Tibial artery (tissue), 4 donors: Measurements from ENCODE around the gene DNAJC10.
"Not testable (repeated sequence)": the region's sequence is repeated elsewhere in the genome, so short reads cannot be mapped to it uniquely, and the experiment has no call there.

Experiments
- DNase-seq, 2 donors: peaks; one replicate each; pipeline ENCODE4 v3.0.0-alpha.2; 2019
- H3K27ac ChIP-seq, 2 donors: fragments of 200-600 bp; sonication (generic) in 1 of 2; 1 replicate in 1 of 2; 2 replicates in 1 of 2; pipeline ENCODE4 v1.5.1; 2018 to 2019; ENCODE audit warnings: mild to moderate bottlenecking in 1 of 2
- H3K27me3 ChIP-seq, 2 donors: fragments of 200-600 bp; sonication (generic) in 1 of 2; one replicate each; pipeline versions ENCODE4 v1.5.1 to v1.6.0; 2016 to 2019
- H3K36me3 ChIP-seq, 3 donors: fragments of 200-600 bp; sonication (generic) in 2 of 3; one replicate each; pipeline ENCODE4 v1.5.1; 2016 to 2019; ENCODE audit warnings: mild to moderate bottlenecking in 2 of 3
- H3K4me1 ChIP-seq, 4 donors: fragments of 200-600 bp; sonication (generic) in 2 of 4; 1 replicate in 3 of 4; 2 replicates in 1 of 4; pipeline ENCODE4 v1.5.1; 2016 to 2019
- H3K4me3 ChIP-seq, 2 donors: fragments of 200-600 bp; sonication (generic) in 1 of 2; 1 replicate in 1 of 2; 2 replicates in 1 of 2; pipeline ENCODE4 v1.5.1; 2018 to 2019; ENCODE audit warnings: mild to moderate bottlenecking in 2 of 2
- H3K9me3 ChIP-seq, 3 donors: fragments of 200-600 bp; sonication (generic) in 1 of 3; one replicate each; pipeline ENCODE4 v1.5.1; 2016 to 2019
- CTCF ChIP-seq, 2 experiments: fragments of 200-600 bp in 1 of 2; fragments of 450-650 bp in 1 of 2; IDR thresholded peaks; one replicate each; pipeline ENCODE4 v1.5.1; 2017 to 2019; ENCODE audit warnings: antibody characterized with exemption in 2 of 2, mild to moderate bottlenecking in 1 of 2, moderate library complexity in 1 of 2
- intact Hi-C: fragments of 100-400 bp; cut with DNase I; formaldehyde crosslinking; loops from one replicate; pipeline ENCODE4 v1.15.0; 2023; ENCODE audit warnings: low total_unique reads

The DNAJC10 gene

DNA sequence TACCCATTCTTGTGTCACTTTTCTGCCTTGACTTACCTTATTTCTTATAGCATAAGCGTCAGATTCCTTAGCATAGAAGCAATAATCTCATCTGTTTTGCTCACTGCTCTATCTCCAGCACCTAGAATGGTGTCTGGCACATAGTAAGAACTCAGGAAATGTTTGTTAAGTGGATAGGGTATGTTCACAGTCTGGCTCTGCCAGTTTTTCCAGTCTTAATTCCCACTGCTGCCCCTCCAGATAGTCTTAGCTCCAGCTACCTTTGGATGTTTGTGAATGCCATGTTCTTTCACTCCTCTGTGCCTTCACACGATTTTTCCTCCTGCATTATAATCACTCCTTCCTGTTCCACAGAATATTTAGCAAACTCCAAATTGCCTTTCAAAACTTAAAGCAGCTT, 29.0 kb downstream of the DNAJC10 start:
- DNase-seq = no peak
- no peak for TF ChIP-seq CTCF (IDR thresholded peaks at IDR 0.05)
- Histone ChIP-seq H3K27ac (no peak overlapping the region), H3K4me3 (no peak overlapping the region), H3K36me3 (peaks cover 43 to 55% (median 53%) of the 10 kb centered on the region in 3 donors), H3K9me3 (no peaks in the 10 kb centered on the region), H3K4me1 (no peaks in the 10 kb centered on the region), H3K27me3 (no peaks in the 10 kb centered on the region)
- intact Hi-C loops = no loop called here

DNA sequence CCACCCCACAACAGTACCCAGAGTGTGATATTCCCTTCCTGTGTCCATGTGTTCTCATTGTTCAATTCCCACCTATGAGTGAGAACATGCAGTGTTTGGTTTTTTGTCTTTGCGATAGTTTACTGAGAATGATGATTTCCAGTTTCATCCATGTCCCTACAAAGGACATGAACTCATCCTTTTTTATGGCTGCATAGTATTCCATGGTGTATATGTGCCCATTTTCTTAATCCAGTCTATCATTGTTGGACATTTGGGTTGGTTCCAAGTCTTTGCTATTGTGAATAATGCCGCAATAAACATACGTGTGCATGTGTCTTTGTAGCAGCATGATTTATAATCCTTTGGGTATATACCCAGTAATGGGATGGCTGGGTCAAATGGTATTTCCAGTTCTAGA, 29.8 kb downstream of the DNAJC10 start:
- H3K27me3 ChIP-seq, H3K27ac ChIP-seq, H3K4me3 ChIP-seq, DNase-seq, intact Hi-C loops, H3K9me3 ChIP-seq, H3K4me1 ChIP-seq: not testable (repeated sequence)
- H3K36me3 ChIP-seq = peaks cover 51 to 53% (median 52%) of the 10 kb centered on the region in 3 donors

GRCh38 chr2:182754231-182754630, 38.2 kb downstream of the DNAJC10 start:
- Histone ChIP-seq H3K27me3 (no peaks in the 10 kb centered on the region), H3K4me1 (no peaks in the 10 kb centered on the region), H3K27ac (no peak overlapping the region), H3K36me3 (peaks cover 48 to 72% (median 64%) of the 10 kb centered on the region in 3 donors), H3K9me3 (no peaks in the 10 kb centered on the region), H3K4me3 (no peak overlapping the region)
- DNase-seq = no peak
- intact Hi-C loops = loop anchor here (5.0 kb wide), 1 partner anchor 822 kb away; no protein-coding TSS in a partner anchor
- TF ChIP-seq CTCF (IDR thresholded peaks at IDR 0.05) = no peak

GRCh38 chr2:182758379-182758778, 42.3 kb downstream of the DNAJC10 start:
- H3K27me3 ChIP-seq = no peaks in the 10 kb centered on the region
- no peaks in the 10 kb centered on the region for H3K9me3 ChIP-seq
- H3K4me3 ChIP-seq = no peak overlapping the region
- TF ChIP-seq CTCF (IDR thresholded peaks at IDR 0.05) = no peak
- no peak for DNase-seq
- intact Hi-C loops = no loop called here
- no peak overlapping the region for H3K27ac ChIP-seq
- H3K4me1 ChIP-seq = peaks cover 0 to 9% (median under 1%) of the 10 kb centered on the region in 4 donors
- H3K36me3 ChIP-seq = peaks cover 51 to 64% (median 59%) of the 10 kb centered on the region in 3 donors

DNA sequence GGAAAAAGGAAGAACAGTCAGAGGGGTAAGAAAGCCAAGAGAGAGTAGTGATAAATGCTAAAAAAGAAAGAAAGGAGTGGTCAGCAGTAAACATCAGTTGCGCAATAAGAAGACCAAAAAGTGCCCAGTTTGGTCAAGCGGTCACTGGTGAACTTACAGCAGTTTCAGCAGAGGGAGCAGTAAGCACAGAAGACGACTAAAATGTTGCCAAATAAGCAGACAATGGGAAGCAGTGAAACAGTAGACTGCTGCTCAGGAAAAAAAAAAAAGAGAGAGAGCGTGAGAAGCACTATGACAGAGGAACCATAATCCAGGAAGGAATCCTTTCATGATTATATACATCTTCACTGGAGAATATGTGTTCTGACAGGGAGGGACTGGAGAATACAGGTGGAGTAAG, 45.8 kb downstream of the DNAJC10 start:
- H3K4me3 ChIP-seq = no peak overlapping the region
- H3K36me3 ChIP-seq = peaks cover 32 to 74% (median 64%) of the 10 kb centered on the region in 3 donors
- no peaks in the 10 kb centered on the region for H3K27me3 ChIP-seq
- peak in 1 of 2 donors; percentile 39 for DNase-seq
- peaks cover 0 to 9% (median 3%) of the 10 kb centered on the region in 4 donors for H3K4me1 ChIP-seq
- TF ChIP-seq CTCF (IDR thresholded peaks at IDR 0.05) = peak in 1 of 2 experiments; percentile 16
- peak overlapping the region; percentile 5 to 30 for H3K27ac ChIP-seq
- intact Hi-C loops = loop anchor here (10.0 kb wide), 1 partner anchor 223 kb away; no protein-coding TSS in a partner anchor
- no peaks in the 10 kb centered on the region for H3K9me3 ChIP-seq

DNA sequence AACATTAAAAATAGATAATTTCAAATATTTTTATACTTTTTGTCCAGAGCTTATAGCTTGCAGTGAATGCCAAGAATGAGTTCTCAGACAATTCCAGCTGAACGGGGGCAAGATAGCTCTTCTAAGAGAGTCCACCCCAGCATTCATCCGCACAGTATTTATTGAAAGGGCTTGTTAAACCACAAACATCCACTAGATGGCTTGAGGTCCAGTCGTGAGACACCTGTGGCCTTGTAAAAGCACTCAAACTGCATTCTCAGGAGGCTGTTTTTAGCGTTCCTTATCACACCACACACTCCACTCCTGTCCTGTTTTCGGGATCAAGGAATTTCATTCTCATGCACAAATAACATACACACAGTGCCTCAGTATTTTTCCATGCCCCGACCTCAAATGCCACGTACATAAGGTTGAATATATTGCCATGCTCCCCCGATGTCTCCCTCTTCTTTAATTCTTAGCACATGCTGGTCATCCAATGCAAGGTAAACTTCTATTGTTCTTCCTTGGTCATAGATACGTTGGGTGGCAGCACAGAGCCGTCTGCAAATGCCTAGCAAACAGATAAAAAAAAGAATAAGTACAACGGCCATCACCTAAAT, 47.4 kb downstream of the DNAJC10 start:
- intact Hi-C loops = loop anchor here (10.0 kb wide), 1 partner anchor 221 kb away; no protein-coding TSS in a partner anchor
- H3K4me1 ChIP-seq = peaks cover 0 to 9% (median 3%) of the 10 kb centered on the region in 4 donors
- no peaks in the 10 kb centered on the region for H3K27me3 ChIP-seq
- peak; percentile 47 to 57 for TF ChIP-seq CTCF (IDR thresholded peaks at IDR 0.05)
- H3K36me3 ChIP-seq = peaks cover 25 to 65% (median 50%) of the 10 kb centered on the region in 3 donors
- H3K4me3 ChIP-seq = no peak overlapping the region
- no peaks in the 10 kb centered on the region for H3K9me3 ChIP-seq
- no peak for DNase-seq
- peak overlapping the region in 1 of 2 donors; percentile 5 for H3K27ac ChIP-seq
